ENCODE data around the gene ZNF331. TPM values are rescaled to one million over a fixed set of nuclear protein-coding genes. Genes with fewer than 3 reads are reported as not detected.

Gene ZNF331
- total RNA-seq, 1 donor from 2014 or later = 3.6 TPM

DNA sequence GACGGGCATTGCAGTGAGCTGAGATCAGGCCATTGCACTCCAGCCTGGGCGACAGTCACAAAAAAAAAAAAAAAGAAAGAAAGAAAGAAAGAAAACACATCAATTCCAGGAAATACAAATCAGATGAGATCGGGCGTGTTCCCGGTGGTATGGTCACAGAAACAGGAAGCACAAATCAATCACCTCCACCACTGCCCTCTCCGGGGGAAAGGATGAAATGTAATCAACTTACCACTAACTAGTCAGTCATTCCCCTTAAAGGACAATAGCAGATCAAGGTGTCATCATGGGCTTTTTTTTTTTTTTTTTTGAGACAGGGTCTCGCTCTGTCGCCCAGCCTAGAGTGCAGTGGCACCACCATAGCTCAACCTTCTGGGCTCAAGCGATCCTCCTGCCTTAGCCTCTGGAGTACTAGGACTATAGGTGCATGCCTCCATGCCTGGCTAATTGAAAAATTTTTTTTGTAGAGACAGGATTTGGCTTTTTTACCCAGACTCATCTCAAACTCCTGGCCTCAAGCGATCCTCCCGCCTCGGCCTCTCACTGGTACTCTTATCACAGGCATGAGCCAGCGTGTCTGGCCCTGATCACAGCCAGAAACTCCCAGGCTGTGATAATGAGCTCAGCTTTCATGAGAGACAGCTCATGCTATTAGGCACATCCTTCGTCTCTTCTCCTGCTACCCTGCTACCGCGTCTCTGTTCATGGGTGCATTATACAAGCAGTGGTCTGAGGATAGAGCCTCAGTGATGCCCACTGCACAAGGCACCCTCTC is 87.0 kb downstream of the ZNF331 start:
- no peak for DNase-seq (ENCODE audit: low spot score)
- no peak for ATAC-seq

GRCh38 chr19:53626486-53626885 is 88.5 kb downstream of the ZNF331 start:
- DNase-seq (ENCODE audit: low spot score) (no peak), ATAC-seq (no peak)

- no peak for ATAC-seq
- DNase-seq (ENCODE audit: low spot score) = no peak
These were observed 89.0 kb downstream of the ZNF331 start for GRCh38 chr19:53626976-53627375.

Other genes with a start within 250 kb of the ZNF331 start
- gene ZNF845, start 204.4 kb upstream of the ZNF331 start, total RNA-seq = 1.2 TPM
- 1.2 TPM for gene ZNF525, start 172.4 kb upstream of the ZNF331 start, total RNA-seq
- gene ZNF765, start 143.0 kb upstream of the ZNF331 start, total RNA-seq = 3.9 TPM
- 2.9 TPM for gene ZNF761, start 106.2 kb upstream of the ZNF331 start, total RNA-seq
- gene ZNF813, start 70.4 kb upstream of the ZNF331 start, total RNA-seq = 0.70 TPM
- gene DPRX, start 93.9 kb downstream of the ZNF331 start, total RNA-seq = not detected

Data from left lobe of liver (tissue), 2 donors.